Central memory CD4-positive, alpha-beta T cell (primary cell): ENCODE data around the gene TXLNA.
A peak's percentile ranks its signal among the peaks of the same experiment; 100 is the strongest.
"Not testable (repeated sequence)": the region's sequence is repeated elsewhere in the genome, so short reads cannot be mapped to it uniquely, and the experiment has no call there.

ENCODE experiments used
- DNase-seq: peaks from one replicate; pipeline ENCODE4 v3.0.0; 2022
- total RNA-seq, 3 experiments: gene quantifications; one replicate each; lab custom pipeline; 2026; lab: John Stamatoyannopoulos, UW

The TXLNA gene
- 76.6 to 237 (median 154) reads per million in 3 experiments for total RNA-seq

- peak; percentile 84 for DNase-seq
These were observed at the start of gene TXLNA for GRCh38 chr1:32179443-32180185. Gene TXLNA, plus strand, starts transcription at chr1:32179675. Its CDS starts 671 bp downstream, at chr1:32180346.

- DNase-seq: not testable (repeated sequence)
These were observed 45.6 kb upstream of the TXLNA start for GRCh38 chr1:32133950-32134280.

GRCh38 chr1:32137111-32137510 lies 42.4 kb upstream of the TXLNA start:
- DNase-seq: no peak

- no peak for DNase-seq
These were observed 40.5 kb upstream of the TXLNA start for GRCh38 chr1:32138965-32139364.

GRCh38 chr1:32142446-32143301 lies 36.8 kb upstream of the TXLNA start:
- no peak for DNase-seq

- not testable (repeated sequence) for DNase-seq
These were observed 36.2 kb upstream of the TXLNA start for GRCh38 chr1:32143302-32143695.

GRCh38 chr1:32144033-32144432 lies 35.4 kb upstream of the TXLNA start:
- DNase-seq: no peak

GRCh38 chr1:32147799-32148198 lies 31.7 kb upstream of the TXLNA start:
- not testable (repeated sequence) for DNase-seq

- no peak for DNase-seq
These were observed 28.6 kb upstream of the TXLNA start for GRCh38 chr1:32150847-32151246.

- no peak for DNase-seq
These were observed 28.1 kb upstream of the TXLNA start for GRCh38 chr1:32151319-32151787.

- no peak for DNase-seq
These were observed 20.3 kb upstream of the TXLNA start for GRCh38 chr1:32159189-32159588.

- DNase-seq: no peak
These were observed 16.1 kb upstream of the TXLNA start for GRCh38 chr1:32163405-32163804.

- DNase-seq: not testable (repeated sequence)
These were observed 13.8 kb upstream of the TXLNA start for GRCh38 chr1:32165633-32166032.

GRCh38 chr1:32170991-32171390 lies 8.5 kb upstream of the TXLNA start:
- DNase-seq: no peak

- no peak for DNase-seq
These were observed 6.7 kb upstream of the TXLNA start for GRCh38 chr1:32172621-32173245.

GRCh38 chr1:32178380-32179192 lies 889 bp upstream of the TXLNA start:
- no peak for DNase-seq

GRCh38 chr1:32179193-32179442 lies 357 bp upstream of the TXLNA start:
- no peak for DNase-seq

GRCh38 chr1:32180186-32181060 lies 948 bp downstream of the TXLNA start:
- no peak for DNase-seq

- no peak for DNase-seq
These were observed 1.6 kb downstream of the TXLNA start for GRCh38 chr1:32181065-32181464.

GRCh38 chr1:32181563-32181962 lies 2.1 kb downstream of the TXLNA start:
- DNase-seq: no peak

GRCh38 chr1:32182060-32182459 lies 2.6 kb downstream of the TXLNA start:
- DNase-seq: no peak

GRCh38 chr1:32184650-32185049 lies 5.2 kb downstream of the TXLNA start:
- DNase-seq: no peak
